ENCODE measurements around the gene KLHL30. TPM values are rescaled to one million over a fixed set of nuclear protein-coding genes. Genes with fewer than 3 reads are reported as not detected.

Gene KLHL30
- total RNA-seq, 3 donors from 2014 or later: 0.15 to 0.98 (median 0.32) TPM

GRCh38 chr2:238100049-238100820 lies 38.2 kb upstream of the KLHL30 start, which contains the start of gene ESPNL:
Gene ESPNL, plus strand, starts transcription at chr2:238100340. Its CDS starts 80 bp downstream, at chr2:238100420.
- TF ChIP-seq POLR2A (IDR thresholded peaks at IDR 0.05) (no peak), CTCF (IDR thresholded peaks at IDR 0.05) (no peak), POLR2AphosphoS5 (IDR thresholded peaks at IDR 0.05) (no peak)
- H3K4me1 ChIP-seq: no peaks in the 10 kb centered on the region
- intact Hi-C loops (cut with DNase I; ENCODE audit: low total_unique reads): no loop called here
- H3K27me3 ChIP-seq: no peaks in the 10 kb centered on the region
- H3K9me3 ChIP-seq: no peaks in the 10 kb centered on the region
- no peak within 1 kb of the TSS for H3K27ac ChIP-seq
- DNase-seq (ENCODE audit: low spot score in 2 of 2): peak in 1 of 2 donors; percentile 42
- no peak within 1 kb of the TSS for H3K4me3 ChIP-seq
- no peaks in the 10 kb centered on the region for H3K36me3 ChIP-seq

GRCh38 chr2:238100821-238101771 lies 37.4 kb upstream of the KLHL30 start:
- intact Hi-C loops (cut with DNase I; ENCODE audit: low total_unique reads): no loop called here
- TF ChIP-seq CTCF (IDR thresholded peaks at IDR 0.05): no peak
- no peak for TF ChIP-seq POLR2AphosphoS5 (IDR thresholded peaks at IDR 0.05)
- no peak for TF ChIP-seq POLR2A (IDR thresholded peaks at IDR 0.05)
- H3K4me1 ChIP-seq: no peaks in the 10 kb centered on the region
- H3K4me3 ChIP-seq: no peak overlapping the region
- peak in 1 of 2 donors; percentile 41 for DNase-seq (ENCODE audit: low spot score in 2 of 2)
- no peaks in the 10 kb centered on the region for H3K9me3 ChIP-seq
- no peaks in the 10 kb centered on the region for H3K27me3 ChIP-seq
- no peak overlapping the region for H3K27ac ChIP-seq
- H3K36me3 ChIP-seq: no peaks in the 10 kb centered on the region

GRCh38 chr2:238101891-238102841 lies 36.3 kb upstream of the KLHL30 start:
- no peak overlapping the region for H3K4me3 ChIP-seq
- intact Hi-C loops (cut with DNase I; ENCODE audit: low total_unique reads): no loop called here
- peak in 1 of 2 donors; percentile 45 for DNase-seq (ENCODE audit: low spot score in 2 of 2)
- no peaks in the 10 kb centered on the region for H3K4me1 ChIP-seq
- no peaks in the 10 kb centered on the region for H3K36me3 ChIP-seq
- no peaks in the 10 kb centered on the region for H3K27me3 ChIP-seq
- H3K27ac ChIP-seq: no peak overlapping the region
- TF ChIP-seq CTCF (IDR thresholded peaks at IDR 0.05): no peak
- TF ChIP-seq POLR2A (IDR thresholded peaks at IDR 0.05): no peak
- no peak for TF ChIP-seq POLR2AphosphoS5 (IDR thresholded peaks at IDR 0.05)
- no peaks in the 10 kb centered on the region for H3K9me3 ChIP-seq

- intact Hi-C loops (cut with DNase I; ENCODE audit: low total_unique reads): no loop called here
- Histone ChIP-seq H3K4me3 (no peak overlapping the region), H3K27me3 (no peaks in the 10 kb centered on the region), H3K27ac (no peak overlapping the region), H3K4me1 (no peaks in the 10 kb centered on the region), H3K36me3 (no peaks in the 10 kb centered on the region), H3K9me3 (no peaks in the 10 kb centered on the region)
- DNase-seq (ENCODE audit: low spot score in 2 of 2): peak in 1 of 2 donors; percentile 12
- TF ChIP-seq CTCF (IDR thresholded peaks at IDR 0.05) (no peak), POLR2A (IDR thresholded peaks at IDR 0.05) (no peak), POLR2AphosphoS5 (IDR thresholded peaks at IDR 0.05) (no peak)
Measured at GRCh38 chr2:238102865-238103264, 35.6 kb upstream of the KLHL30 start.

All from breast epithelium (tissue), 4 donors.